ENCODE data around the gene CASQ1.

Gene CASQ1

DNA sequence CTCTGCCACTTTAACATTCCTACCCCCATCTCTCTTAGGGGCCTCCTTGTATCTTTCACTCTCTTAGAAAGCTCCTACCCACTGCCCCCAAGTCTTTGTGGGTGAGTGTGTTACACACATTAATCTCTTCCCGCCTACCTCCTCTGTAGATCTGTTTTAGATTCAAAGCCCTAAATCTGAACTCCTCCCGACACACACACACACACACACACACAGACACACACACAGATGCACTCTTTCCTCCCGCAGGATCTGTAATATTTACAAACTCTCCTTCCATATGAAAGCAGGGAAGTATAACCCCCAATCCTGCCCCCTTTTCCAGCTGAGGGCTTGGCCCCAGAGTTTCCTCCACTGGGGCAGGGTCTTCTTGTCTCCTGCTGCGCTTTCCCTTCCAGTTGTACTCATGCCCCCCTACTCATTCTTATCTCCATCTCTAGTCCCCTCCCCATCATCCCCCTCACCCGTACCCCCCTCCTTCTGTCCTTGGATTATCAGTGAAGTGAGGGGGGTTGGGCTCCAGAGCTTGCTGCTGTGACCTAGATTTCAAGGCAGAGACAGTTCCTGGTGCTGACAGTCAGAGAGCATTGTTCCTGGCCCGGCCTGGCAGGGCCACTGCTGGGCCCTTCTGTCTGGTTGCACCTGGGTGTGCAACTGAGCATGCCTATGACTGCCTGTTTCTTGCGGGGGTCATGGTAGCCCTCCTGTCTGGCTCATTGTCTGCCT, 19.1 kb downstream of the CASQ1 start:
- 0 out of 2 replicates have a peak, but pooled peaks cover 2% of the 10 kb centered on the region for H3K4me1 ChIP-seq (ENCODE audit: control insufficient read depth, insufficient read depth, low read length)

DNA sequence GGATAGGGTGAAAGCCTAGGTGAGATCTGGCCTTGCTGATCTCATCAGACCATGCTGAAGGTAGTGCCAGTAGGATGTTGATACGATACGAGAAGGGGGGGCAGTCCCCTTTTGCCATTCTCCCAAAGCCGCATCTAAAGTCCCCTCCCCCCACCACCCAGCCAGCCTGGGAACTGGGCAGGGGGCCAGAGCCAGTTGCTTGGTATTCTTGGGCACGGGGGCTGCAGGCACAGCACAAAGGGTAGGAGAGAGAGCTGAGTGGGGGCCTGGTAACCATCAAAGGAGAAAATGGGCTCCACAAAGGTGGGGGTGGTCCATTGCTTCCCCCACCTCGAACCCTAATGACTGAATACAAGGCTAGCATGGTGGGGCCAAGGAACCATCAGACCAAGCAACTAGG, 20.2 kb downstream of the CASQ1 start:
- no peak for TF ChIP-seq ZNF19 (tag by site-specific recombination; IDR thresholded peaks at IDR 0.05; ENCODE audit: low read depth)
- TF ChIP-seq ZNF660 (tag by site-specific recombination; IDR thresholded peaks at IDR 0.05): no peak
- no peak for TF ChIP-seq ZNF629 (tag by site-specific recombination; IDR thresholded peaks at IDR 0.05)
- TF ChIP-seq EGR2 (tag by site-specific recombination; IDR thresholded peaks at IDR 0.05; ENCODE audit: low read depth): no peak
- TF ChIP-seq, protein P1, sequence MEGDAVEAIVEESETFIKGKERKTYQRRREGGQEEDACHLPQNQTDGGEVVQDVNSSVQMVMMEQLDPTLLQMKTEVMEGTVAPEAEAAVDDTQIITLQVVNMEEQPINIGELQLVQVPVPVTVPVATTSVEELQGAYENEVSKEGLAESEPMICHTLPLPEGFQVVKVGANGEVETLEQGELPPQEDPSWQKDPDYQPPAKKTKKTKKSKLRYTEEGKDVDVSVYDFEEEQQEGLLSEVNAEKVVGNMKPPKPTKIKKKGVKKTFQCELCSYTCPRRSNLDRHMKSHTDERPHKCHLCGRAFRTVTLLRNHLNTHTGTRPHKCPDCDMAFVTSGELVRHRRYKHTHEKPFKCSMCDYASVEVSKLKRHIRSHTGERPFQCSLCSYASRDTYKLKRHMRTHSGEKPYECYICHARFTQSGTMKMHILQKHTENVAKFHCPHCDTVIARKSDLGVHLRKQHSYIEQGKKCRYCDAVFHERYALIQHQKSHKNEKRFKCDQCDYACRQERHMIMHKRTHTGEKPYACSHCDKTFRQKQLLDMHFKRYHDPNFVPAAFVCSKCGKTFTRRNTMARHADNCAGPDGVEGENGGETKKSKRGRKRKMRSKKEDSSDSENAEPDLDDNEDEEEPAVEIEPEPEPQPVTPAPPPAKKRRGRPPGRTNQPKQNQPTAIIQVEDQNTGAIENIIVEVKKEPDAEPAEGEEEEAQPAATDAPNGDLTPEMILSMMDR (tag by site-specific recombination; IDR thresholded peaks at IDR 0.05): no peak
- no peak for TF ChIP-seq ZNF221 (tag by site-specific recombination; IDR thresholded peaks at IDR 0.05; ENCODE audit: borderline replicate concordance)
- no peak for TF ChIP-seq ZNF768 (tag by site-specific recombination; IDR thresholded peaks at IDR 0.05)
- no peak for TF ChIP-seq ZSCAN23 (tag by site-specific recombination; IDR thresholded peaks at IDR 0.05)
- POLR2A ChIA-PET: interaction anchor here (1.3 kb wide), 1 partner anchor 9 kb away, joined by 3 read pairs; no protein-coding TSS in a partner anchor
- Histone ChIP-seq H3K27ac (ENCODE audit: extremely low read depth, low read depth, low read length) (no peak overlapping the region), H3K36me3 (ENCODE audit: control insufficient read depth in 2 of 2, insufficient read depth in 1 of 2, low read length in 2 of 2) (peaks cover 3 to 91% of the 10 kb centered on the region in 2 experiments), H3K4me1 (ENCODE audit: control insufficient read depth, insufficient read depth, low read length) (0 out of 2 replicates have a peak, but pooled peaks cover 2% of the 10 kb centered on the region), H3K9me3 (ENCODE audit: control insufficient read depth, insufficient read depth, low read depth, low read length) (no peaks in the 10 kb centered on the region), H3K4me3 (ENCODE audit: low read depth, low read length) (no peak overlapping the region)
- CTCF ChIA-PET: interaction anchor here (0.6 to 1.3 kb wide), 5 partner anchors 9 to 744 kb away, joined by 3 to 7 read pairs (median 4); partner anchors contain the start of gene ITLN2

More for the DNA sequence above, 19.1 kb downstream of the CASQ1 start:
- Histone ChIP-seq H3K9me3 (ENCODE audit: control insufficient read depth, insufficient read depth, low read depth, low read length) (no peaks in the 10 kb centered on the region), H3K27ac (ENCODE audit: extremely low read depth, low read depth, low read length) (no peak overlapping the region), H3K4me3 (ENCODE audit: low read depth, low read length) (no peak overlapping the region), H3K36me3 (ENCODE audit: control insufficient read depth in 2 of 2, insufficient read depth in 1 of 2, low read length in 2 of 2) (peaks cover 0 to 81% of the 10 kb centered on the region in 2 experiments)
- TF ChIP-seq, protein P2, sequence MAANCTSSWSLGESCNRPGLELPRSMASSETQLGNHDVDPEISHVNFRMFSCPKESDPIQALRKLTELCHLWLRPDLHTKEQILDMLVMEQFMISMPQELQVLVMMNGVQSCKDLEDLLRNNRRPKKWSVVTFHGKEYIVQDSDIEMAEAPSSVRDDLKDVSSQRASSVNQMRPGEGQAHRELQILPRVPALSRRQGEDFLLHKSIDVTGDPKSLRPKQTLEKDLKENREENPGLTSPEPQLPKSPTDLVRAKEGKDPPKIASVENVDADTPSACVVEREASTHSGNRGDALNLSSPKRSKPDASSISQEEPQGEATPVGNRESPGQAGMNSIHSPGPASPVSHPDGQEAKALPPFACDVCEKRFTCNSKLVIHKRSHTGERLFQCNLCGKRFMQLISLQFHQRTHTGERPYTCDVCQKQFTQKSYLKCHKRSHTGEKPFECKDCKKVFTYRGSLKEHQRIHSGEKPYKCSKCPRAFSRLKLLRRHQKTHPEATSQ (tag by site-specific recombination; IDR thresholded peaks at IDR 0.05): no peak
- TF ChIP-seq EGR2 (tag by site-specific recombination; IDR thresholded peaks at IDR 0.05; ENCODE audit: low read depth): peak; percentile 92
- peak; percentile 92 for TF ChIP-seq ZFHX2 (tag by site-specific recombination; conservative IDR thresholded peaks at IDR 0.05)
- POLR2A ChIA-PET: no interaction called here
- CTCF ChIA-PET: interaction anchor here (0.7 to 3.8 kb wide), 7 partner anchors 10 to 193 kb away, joined by 3 to 15 read pairs (median 5); no protein-coding TSS in a partner anchor

DNA sequence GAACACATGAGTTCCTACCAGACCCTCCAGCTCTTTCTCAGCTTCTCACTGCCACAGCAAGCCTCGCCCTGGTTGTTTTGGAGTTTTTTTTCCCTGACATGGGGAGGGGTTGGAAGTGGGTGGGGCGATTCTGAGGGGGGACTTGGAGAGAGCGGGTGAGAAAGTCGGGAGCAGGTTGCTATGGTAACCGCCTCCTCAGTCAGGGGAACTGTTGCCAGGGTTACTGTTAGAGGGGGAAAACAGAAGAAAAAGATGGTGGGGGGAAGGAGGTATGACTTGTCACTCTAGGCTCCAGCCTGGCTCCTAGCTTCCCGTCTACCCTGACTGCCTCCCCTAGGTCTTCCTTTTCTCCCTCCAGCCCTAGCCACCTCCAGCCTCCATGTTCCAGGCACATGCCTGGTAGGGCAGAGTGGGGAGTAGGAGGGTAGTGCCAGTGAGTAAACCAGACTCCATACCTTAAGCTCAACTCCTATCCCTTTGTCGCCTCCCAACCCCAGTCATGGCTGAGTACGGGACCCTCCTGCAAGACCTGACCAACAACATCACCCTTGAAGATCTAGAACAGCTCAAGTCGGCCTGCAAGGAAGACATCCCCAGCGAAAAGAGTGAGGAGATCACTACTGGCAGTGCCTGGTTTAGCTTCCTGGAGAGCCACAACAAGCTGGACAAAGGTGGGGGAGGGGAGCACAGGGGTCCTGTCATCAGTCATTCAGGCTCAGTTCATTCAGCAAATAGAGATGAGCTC, 20.8 kb downstream of the CASQ1 start:
- Histone ChIP-seq H3K36me3 (ENCODE audit: control insufficient read depth in 2 of 2, insufficient read depth in 1 of 2, low read length in 2 of 2) (peaks cover 6 to 98% of the 10 kb centered on the region in 2 experiments), H3K4me3 (ENCODE audit: low read depth, low read length) (no peak overlapping the region), H3K9me3 (ENCODE audit: control insufficient read depth, insufficient read depth, low read depth, low read length) (no peaks in the 10 kb centered on the region), H3K27ac (ENCODE audit: extremely low read depth, low read depth, low read length) (no peak overlapping the region), H3K4me1 (ENCODE audit: control insufficient read depth, insufficient read depth, low read length) (0 out of 2 replicates have a peak, but pooled peaks cover 2% of the 10 kb centered on the region)
- ChIA-PET POLR2A (interaction anchor here (1.3 kb wide), 1 partner anchor 8 kb away, joined by 3 read pairs; no protein-coding TSS in a partner anchor), CTCF (interaction anchor here (0.6 to 1.3 kb wide), 8 partner anchors 8 to 165 kb away, joined by 3 to 5 read pairs (median 4); no protein-coding TSS in a partner anchor)
- TF ChIP-seq ZNF24 (tag by site-specific recombination; IDR thresholded peaks at IDR 0.05): no peak
- TF ChIP-seq, protein P3, sequence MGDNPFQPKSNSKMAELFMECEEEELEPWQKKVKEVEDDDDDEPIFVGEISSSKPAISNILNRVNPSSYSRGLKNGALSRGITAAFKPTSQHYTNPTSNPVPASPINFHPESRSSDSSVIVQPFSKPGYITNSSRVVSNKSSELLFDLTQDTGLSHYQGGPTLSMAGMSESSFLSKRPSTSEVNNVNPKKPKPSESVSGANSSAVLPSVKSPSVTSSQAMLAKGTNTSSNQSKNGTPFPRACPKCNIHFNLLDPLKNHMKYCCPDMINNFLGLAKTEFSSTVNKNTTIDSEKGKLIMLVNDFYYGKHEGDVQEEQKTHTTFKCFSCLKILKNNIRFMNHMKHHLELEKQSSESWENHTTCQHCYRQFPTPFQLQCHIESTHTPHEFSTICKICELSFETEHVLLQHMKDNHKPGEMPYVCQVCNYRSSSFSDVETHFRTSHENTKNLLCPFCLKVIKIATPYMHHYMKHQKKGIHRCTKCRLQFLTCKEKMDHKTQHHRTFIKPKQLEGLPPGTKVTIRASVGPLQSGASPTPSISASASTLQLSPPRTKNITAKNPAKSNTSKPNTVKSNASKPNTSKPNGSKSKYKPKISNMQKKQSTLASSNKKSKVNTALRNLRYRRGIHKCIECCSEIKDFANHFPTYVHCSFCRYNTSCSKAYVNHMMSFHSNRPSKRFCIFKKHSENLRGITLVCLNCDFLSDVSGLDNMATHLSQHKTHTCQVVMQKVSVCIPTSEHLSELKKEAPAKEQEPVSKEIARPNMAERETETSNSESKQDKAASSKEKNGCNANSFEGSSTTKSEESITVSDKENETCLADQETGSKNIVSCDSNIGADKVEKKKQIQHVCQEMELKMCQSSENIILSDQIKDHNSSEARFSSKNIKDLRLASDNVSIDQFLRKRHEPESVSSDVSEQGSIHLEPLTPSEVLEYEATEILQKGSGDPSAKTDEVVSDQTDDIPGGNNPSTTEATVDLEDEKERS (tag by site-specific recombination; IDR thresholded peaks at IDR 0.05): no peak
- TF ChIP-seq HOXC10 (CRISPR knock-in tag; IDR thresholded peaks at IDR 0.05): no peak
- TF ChIP-seq, protein P4, sequence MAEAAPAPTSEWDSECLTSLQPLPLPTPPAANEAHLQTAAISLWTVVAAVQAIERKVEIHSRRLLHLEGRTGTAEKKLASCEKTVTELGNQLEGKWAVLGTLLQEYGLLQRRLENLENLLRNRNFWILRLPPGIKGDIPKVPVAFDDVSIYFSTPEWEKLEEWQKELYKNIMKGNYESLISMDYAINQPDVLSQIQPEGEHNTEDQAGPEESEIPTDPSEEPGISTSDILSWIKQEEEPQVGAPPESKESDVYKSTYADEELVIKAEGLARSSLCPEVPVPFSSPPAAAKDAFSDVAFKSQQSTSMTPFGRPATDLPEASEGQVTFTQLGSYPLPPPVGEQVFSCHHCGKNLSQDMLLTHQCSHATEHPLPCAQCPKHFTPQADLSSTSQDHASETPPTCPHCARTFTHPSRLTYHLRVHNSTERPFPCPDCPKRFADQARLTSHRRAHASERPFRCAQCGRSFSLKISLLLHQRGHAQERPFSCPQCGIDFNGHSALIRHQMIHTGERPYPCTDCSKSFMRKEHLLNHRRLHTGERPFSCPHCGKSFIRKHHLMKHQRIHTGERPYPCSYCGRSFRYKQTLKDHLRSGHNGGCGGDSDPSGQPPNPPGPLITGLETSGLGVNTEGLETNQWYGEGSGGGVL (tag by site-specific recombination; IDR thresholded peaks at IDR 0.05): peak; percentile 46
- TF ChIP-seq ZNF677 (tag by site-specific recombination; IDR thresholded peaks at IDR 0.05): no peak
- TF ChIP-seq ZNF76 (tag by site-specific recombination; IDR thresholded peaks at IDR 0.05; ENCODE audit: borderline replicate concordance, low read depth): no peak
- TF ChIP-seq, protein P5, sequence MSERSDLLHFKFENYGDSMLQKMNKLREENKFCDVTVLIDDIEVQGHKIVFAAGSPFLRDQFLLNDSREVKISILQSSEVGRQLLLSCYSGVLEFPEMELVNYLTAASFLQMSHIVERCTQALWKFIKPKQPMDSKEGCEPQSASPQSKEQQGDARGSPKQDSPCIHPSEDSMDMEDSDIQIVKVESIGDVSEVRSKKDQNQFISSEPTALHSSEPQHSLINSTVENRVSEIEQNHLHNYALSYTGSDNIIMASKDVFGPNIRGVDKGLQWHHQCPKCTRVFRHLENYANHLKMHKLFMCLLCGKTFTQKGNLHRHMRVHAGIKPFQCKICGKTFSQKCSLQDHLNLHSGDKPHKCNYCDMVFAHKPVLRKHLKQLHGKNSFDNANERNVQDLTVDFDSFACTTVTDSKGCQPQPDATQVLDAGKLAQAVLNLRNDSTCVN (tag by site-specific recombination; optimal IDR thresholded peaks at IDR 0.05): peak; percentile 6
- no peak for TF ChIP-seq ZNF626 (tag by site-specific recombination; IDR thresholded peaks at IDR 0.05)

All from HEK293 (cell line).